Mucosa of descending colon (tissue), 3 donors: Measurements from ENCODE around the gene CELF4. TPM values are rescaled to one million over a fixed set of nuclear protein-coding genes. Genes with fewer than 3 reads are reported as not detected.

Source experiments
- ATAC-seq: fragments of 200-7000 bp; cut with Tn5 transposase; one replicate; pipeline ENCODE4 v1.9.1; 2020; ENCODE audit warnings: mild to moderate bottlenecking, moderate library complexity
- DNase-seq, 3 donors: peaks; one replicate each; pipeline ENCODE4 v3.0.0-alpha.2; 2020
- H3K36me3 ChIP-seq: fragments of 200-600 bp; one replicate; pipeline ENCODE4 v1.8.0; 2021; ENCODE audit warnings: low read depth, mild to moderate bottlenecking
- H3K4me1 ChIP-seq: fragments of 200-600 bp; one replicate; pipeline ENCODE4 v1.8.0; 2021; ENCODE audit warnings: low read depth, mild to moderate bottlenecking
- H3K4me3 ChIP-seq: fragments of 200-600 bp; one replicate; pipeline ENCODE4 v1.8.0; 2021; ENCODE audit warnings: mild to moderate bottlenecking
- H3K9me3 ChIP-seq: fragments of 200-600 bp; one replicate; pipeline ENCODE4 v1.8.0; 2021; ENCODE audit warnings: mild to moderate bottlenecking
- CTCF ChIP-seq: fragments of 200-600 bp; IDR thresholded peaks from one replicate; pipeline ENCODE4 v1.8.0; 2022; ENCODE audit warnings: antibody characterized with exemption, mild to moderate bottlenecking
- intact Hi-C, 2 donors: fragments of 100-400 bp; cut with DNase I in 1 of 2; cut with micrococcal nuclease in 1 of 2; formaldehyde crosslinking; loops; one replicate each; pipeline versions ENCODE4 v1.11.0 to v1.11.1; 2022; cut with DNase I, micrococcal nuclease
- total RNA-seq, 3 donors: library from RNA; stranded (reverse); fragmentation: NEBNext Ultra II Directional in 2 of 3; extraction: Animal tissue kit (Norgen Biotek cat#: 25700) in 2 of 3; gene quantifications; one replicate each; pipeline versions ENCODE4 v1.2.1 to v1.2.4, GENCODE V29; 2021 to 2023
- donor health status: DM: no; HTN: no; CAD: no; lungs with moderate emphysema.
- donor health status: DM: no; HTN: no; CAD: no.
- donor health status: DM: no; HTN: yes; CAD: no.

CELF4 gene
- total RNA-seq, 3 donors from 2014 or later: 0.32 to 4.4 (median 0.72) TPM

DNA sequence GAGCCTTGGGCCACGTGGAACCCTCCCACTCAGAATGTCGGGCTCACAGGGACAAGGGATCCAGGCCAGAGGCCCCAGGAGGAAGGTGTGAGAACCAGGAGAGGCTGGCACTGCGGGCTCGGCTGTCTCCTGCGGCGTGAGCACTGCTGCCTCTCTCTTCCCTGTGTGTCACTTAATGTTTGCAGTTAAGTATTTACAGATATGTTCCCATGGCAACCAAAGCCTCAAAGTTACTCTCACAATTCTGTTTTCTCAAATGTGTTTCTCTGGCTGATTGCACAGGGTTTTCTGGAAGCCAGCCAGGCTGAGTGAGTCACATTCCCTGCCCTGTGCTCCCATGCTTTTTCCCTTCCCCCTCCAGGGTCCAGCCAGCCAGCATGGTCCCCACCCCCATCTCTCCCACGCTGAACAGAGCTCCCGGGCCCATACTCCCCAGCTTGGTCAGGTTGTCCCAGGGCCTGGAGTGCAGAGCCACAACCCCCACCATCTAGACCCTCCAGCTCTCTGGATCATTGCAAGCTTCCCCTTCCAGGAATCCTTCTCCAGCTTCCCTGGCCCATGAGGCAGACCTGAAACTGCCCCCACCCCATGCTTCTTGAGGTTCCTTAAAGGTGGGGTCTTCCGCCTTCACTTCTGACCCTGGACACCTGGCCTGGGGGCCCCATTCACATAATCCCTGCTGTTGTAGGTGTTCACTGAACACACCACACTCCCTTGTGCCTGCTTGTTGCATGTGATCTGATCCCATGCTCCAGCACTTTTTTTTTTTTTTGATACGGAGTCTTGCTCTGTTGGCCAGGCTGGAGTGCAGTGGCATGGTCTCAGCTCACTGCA, 265.9 kb downstream of the CELF4 start:
- TF ChIP-seq CTCF: no peak
- intact Hi-C loops: no loop called here
- Histone ChIP-seq H3K4me1 (peaks cover 7% of the 10 kb centered on the region), H3K36me3 (no peaks in the 10 kb centered on the region), H3K4me3 (no peak overlapping the region), H3K9me3 (no peaks in the 10 kb centered on the region)
- ATAC-seq: peak; percentile 92
- DNase-seq: peak; percentile 71 to 82 (median 76)

DNA sequence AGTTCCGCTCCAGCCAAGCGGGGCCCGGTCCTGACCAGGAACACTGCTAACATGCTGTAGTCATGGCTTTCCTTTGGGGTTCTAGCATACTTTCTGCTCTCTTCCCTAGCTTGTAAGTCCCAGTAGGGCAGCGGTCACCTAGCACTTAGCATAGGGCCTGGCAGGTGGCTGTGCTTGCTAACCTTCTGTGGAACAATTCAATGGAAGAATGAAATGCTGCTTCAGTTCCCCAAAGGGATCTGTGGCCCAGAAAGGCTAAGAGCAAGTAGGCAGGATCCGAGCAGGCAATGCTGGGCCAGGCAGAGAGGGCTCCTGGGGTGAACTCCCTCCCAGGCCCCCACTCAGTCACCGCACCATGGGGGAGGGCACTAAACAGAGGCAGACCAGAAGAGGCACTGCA, 266.8 kb downstream of the CELF4 start:
- ATAC-seq (no peak), DNase-seq (no peak)
- intact Hi-C loops: no loop called here
- no peak for TF ChIP-seq CTCF
- H3K36me3 ChIP-seq: no peaks in the 10 kb centered on the region
- H3K4me1 ChIP-seq: peaks cover 7% of the 10 kb centered on the region
- no peaks in the 10 kb centered on the region for H3K9me3 ChIP-seq
- H3K4me3 ChIP-seq: no peak overlapping the region

GRCh38 chr18:37297106-37297505, 268.5 kb downstream of the CELF4 start:
- H3K4me1 ChIP-seq: peaks cover 7% of the 10 kb centered on the region
- ATAC-seq (no peak), DNase-seq (no peak)
- no peak overlapping the region for H3K4me3 ChIP-seq
- H3K36me3 ChIP-seq: no peaks in the 10 kb centered on the region
- TF ChIP-seq CTCF: no peak
- H3K9me3 ChIP-seq: no peaks in the 10 kb centered on the region
- intact Hi-C loops: no loop called here

DNA sequence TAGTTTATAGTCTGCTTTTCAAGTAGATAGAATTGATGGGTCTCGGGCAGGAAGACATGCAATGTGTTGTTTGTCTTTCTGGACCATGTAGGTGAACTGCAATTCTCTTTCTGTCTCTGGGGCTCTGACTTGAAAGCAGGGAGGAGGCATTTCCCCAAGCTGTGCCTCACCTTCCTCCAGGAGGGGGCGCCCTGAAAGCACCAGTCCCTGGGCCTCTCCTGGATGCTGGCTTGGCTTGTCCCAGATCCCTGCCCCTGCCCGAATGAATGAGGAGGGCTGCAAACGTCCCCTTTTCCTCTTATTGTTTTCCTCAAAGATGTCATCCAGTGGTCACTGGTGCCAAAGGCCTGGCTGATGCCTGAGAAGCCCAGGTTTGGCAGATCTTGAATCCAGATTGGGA, 270.6 kb downstream of the CELF4 start:
- no peaks in the 10 kb centered on the region for H3K9me3 ChIP-seq
- H3K4me3 ChIP-seq: no peak overlapping the region
- ATAC-seq (no peak), DNase-seq (peak in 2 of 3 donors; percentile 29 to 36)
- H3K36me3 ChIP-seq: no peaks in the 10 kb centered on the region
- H3K4me1 ChIP-seq: peaks cover 7% of the 10 kb centered on the region
- intact Hi-C loops: no loop called here
- no peak for TF ChIP-seq CTCF

DNA sequence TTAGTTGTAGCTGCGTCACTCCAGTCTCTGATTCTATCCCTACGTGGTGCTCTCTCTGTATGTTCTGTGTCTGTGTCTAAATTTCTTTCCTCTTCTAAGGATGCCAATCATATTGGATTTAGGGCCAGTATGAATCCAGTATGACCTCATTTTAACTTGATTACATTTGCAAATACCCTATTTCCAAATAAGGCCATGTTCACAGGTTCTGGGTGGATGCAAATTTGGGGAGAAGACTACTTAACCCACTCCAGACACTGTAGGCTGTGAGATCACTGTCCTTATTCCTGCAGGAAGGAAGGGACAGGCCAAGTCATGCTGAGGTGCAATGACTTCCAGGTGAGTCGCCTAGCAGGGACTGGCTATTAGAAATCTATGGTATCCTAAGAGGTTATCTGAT, 272.2 kb downstream of the CELF4 start:
- Histone ChIP-seq H3K36me3 (no peaks in the 10 kb centered on the region), H3K4me3 (no peak overlapping the region), H3K4me1 (no peaks in the 10 kb centered on the region), H3K9me3 (no peaks in the 10 kb centered on the region)
- TF ChIP-seq CTCF: no peak
- intact Hi-C loops: no loop called here
- DNase-seq (no peak), ATAC-seq (no peak)
